HepG2 (cell line): ENCODE measurements around the gene CSTB. TPM values are rescaled to one million over a fixed set of nuclear protein-coding genes. Genes with fewer than 3 reads are reported as not detected.
A peak's percentile ranks its signal among the peaks of the same experiment; 100 is the strongest.

Experiments used
- CBX2 ChIP-seq, 2 experiments: fragments of 200-600 bp in 1 of 2; sonication (generic); formaldehyde crosslinking in 1 of 2; IDR thresholded peaks; 2 replicates each; pipeline versions ENCODE4 v1.7.0 to v1.8.1; 2018 to 2022; ENCODE audit warnings: low read depth in 2 of 2, low read length in 1 of 2, mild to moderate bottlenecking in 1 of 2, missing genetic modification reagents in 1 of 2
- CC2D1A ChIP-seq: sonication (generic); formaldehyde crosslinking; IDR thresholded peaks from 2 replicates; pipeline ENCODE4 v1.8.1; 2023; ENCODE audit warnings: mild to moderate bottlenecking, missing genetic modification reagents
- EHMT2 ChIP-seq: fragments of 200-600 bp; sonication (generic); IDR thresholded peaks from 2 replicates; pipeline ENCODE4 v1.7.0; 2017; ENCODE audit warnings: antibody characterized with exemption, low read depth, low read length, borderline replicate concordance
- HCFC1 ChIP-seq: fragments of 150-350 bp; IDR thresholded peaks from 2 replicates; pipeline ENCODE4 v1.6.1; 2014; ENCODE audit warnings: low read depth, low read length
- JARID2 ChIP-seq: sonication (generic); formaldehyde crosslinking; IDR thresholded peaks from 2 replicates; pipeline ENCODE4 v1.8.1; 2023; ENCODE audit warnings: missing genetic modification reagents, inconsistent platforms; ENCODE audit not compliant: insufficient replicate concordance
- JUN ChIP-seq: sonication (generic); formaldehyde crosslinking; IDR thresholded peaks from 2 replicates; pipeline ENCODE4 v1.4.0; 2020; ENCODE audit warnings: mild to moderate bottlenecking, missing genetic modification reagents
- MAF1 ChIP-seq: sonication (generic); formaldehyde crosslinking; IDR thresholded peaks from 2 replicates; pipeline ENCODE4 v1.5.0; 2020; ENCODE audit warnings: missing genetic modification reagents, borderline replicate concordance
- MATR3 ChIP-seq: sonication (generic); formaldehyde crosslinking; IDR thresholded peaks from 2 replicates; pipeline ENCODE4 v1.4.0; 2020; ENCODE audit warnings: missing genetic modification reagents
- MBNL3 ChIP-seq: fragments of 250-450 bp; sonication (Bioruptor Pico); conservative IDR thresholded peaks from 2 replicates; pipeline ENCODE4 v1.8.0; 2022; ENCODE audit warnings: mild to moderate bottlenecking, inconsistent platforms
- NONO ChIP-seq, 2 experiments: fragments of 450-650 bp in 1 of 2; sonication (generic) in 1 of 2; formaldehyde crosslinking in 1 of 2; IDR thresholded peaks in 1 of 2; conservative IDR thresholded peaks in 1 of 2; 2 replicates each; pipeline versions ENCODE4 v1.6.1 to v1.8.0; 2017 to 2022; ENCODE audit warnings: mild to moderate bottlenecking in 1 of 2, missing genetic modification reagents in 1 of 2, moderate library complexity in 1 of 2
- PLRG1 ChIP-seq: fragments of 450-650 bp; conservative IDR thresholded peaks from 2 replicates; pipeline ENCODE4 v1.6.1; 2016
- REPIN1 ChIP-seq: sonication (generic); formaldehyde crosslinking; IDR thresholded peaks from 2 replicates; pipeline ENCODE4 v1.8.0; 2022; ENCODE audit warnings: missing genetic modification reagents, low read depth, mild to moderate bottlenecking, borderline replicate concordance
- SAP130 ChIP-seq: IDR thresholded peaks from 2 replicates; pipeline ENCODE4 v1.6.1; 2016; ENCODE audit warnings: low read depth
- SMARCE1 ChIP-seq: fragments of 450-650 bp; IDR thresholded peaks from 2 replicates; pipeline ENCODE4 v1.6.1; 2017; ENCODE audit warnings: borderline replicate concordance
- THYN1 ChIP-seq: sonication (generic); formaldehyde crosslinking; IDR thresholded peaks from 2 replicates; pipeline ENCODE4 v1.8.1; 2023; ENCODE audit warnings: low read depth, mild to moderate bottlenecking, moderate library complexity, missing genetic modification reagents, borderline replicate concordance
- ZNF343 ChIP-seq: sonication (generic); formaldehyde crosslinking; IDR thresholded peaks from 2 replicates; pipeline ENCODE4 v1.4.0; 2020; ENCODE audit warnings: mild to moderate bottlenecking, missing genetic modification reagents
- ZNF430 ChIP-seq: sonication (generic); formaldehyde crosslinking; IDR thresholded peaks from 2 replicates; pipeline ENCODE4 v1.9.0; 2021; ENCODE audit warnings: mild to moderate bottlenecking, missing genetic modification reagents
- ZNF460 ChIP-seq: sonication (generic); formaldehyde crosslinking; IDR thresholded peaks from 2 replicates; pipeline ENCODE4 v1.5.1; 2020; ENCODE audit warnings: missing genetic modification reagents, mild to moderate bottlenecking, borderline replicate concordance
- ZNF598 ChIP-seq: sonication (generic); formaldehyde crosslinking; IDR thresholded peaks from 2 replicates; pipeline ENCODE4 v1.5.1; 2020; ENCODE audit warnings: mild to moderate bottlenecking, missing genetic modification reagents, borderline replicate concordance
- ZNF709 ChIP-seq: sonication (generic); formaldehyde crosslinking; IDR thresholded peaks from 2 replicates; pipeline ENCODE4 v1.5.0; 2020; ENCODE audit warnings: mild to moderate bottlenecking, missing genetic modification reagents
- polyA plus RNA-seq, 8 experiments: library from polyadenylated mRNA; depleted of rRNA in 3 of 8; stranded (reverse) in 7 of 8; unstranded in 1 of 8; fragments of >200 nt; fragmentation: Illumina TruSeq in 4 of 8; extraction: Trizol in 4 of 8; gene quantifications; 2 replicates each; pipeline versions ENCODE4 v1.2.1 to v1.2.3, GENCODE V29; 2011 to 2016; ENCODE audit warnings: low read depth in 4 of 8, missing spikeins in 1 of 8, mixed read lengths in 1 of 8; ENCODE audit not compliant: insufficient read depth in 1 of 8
- total RNA-seq, 5 experiments: library from RNA; depleted of rRNA; stranded (reverse); fragments of >200 nt; fragmentation: Illumina TruSeq; extraction: Trizol; gene quantifications; 2 replicates each; pipeline ENCODE4 v1.2.3, GENCODE V29; 2016; ENCODE audit warnings: low read depth in 1 of 5
- TF ChIP-seq, protein P1 (sequence below): IDR thresholded peaks from 2 replicates; pipeline ENCODE4 v1.6.1; 2016; ENCODE audit warnings: missing compliant biosample characterization, missing genetic modification reagents, borderline replicate concordance
- TF ChIP-seq, protein P2 (sequence below): sonication (generic); formaldehyde crosslinking; IDR thresholded peaks from 2 replicates; pipeline ENCODE4 v1.9.0; 2022; ENCODE audit warnings: missing genetic modification reagents, mild to moderate bottlenecking, borderline replicate concordance
- TF ChIP-seq, protein P3 (sequence below): sonication (generic); formaldehyde crosslinking; IDR thresholded peaks from 2 replicates; pipeline ENCODE4 v1.5.0; 2020; ENCODE audit warnings: missing genetic modification reagents
- TF ChIP-seq, protein P4 (sequence below), 2 experiments: sonication (generic) in 1 of 2; formaldehyde crosslinking in 1 of 2; IDR thresholded peaks; 2 replicates each; pipeline versions ENCODE4 v1.4.0 to v1.6.1; 2018 to 2020; ENCODE audit warnings: missing genetic modification reagents in 2 of 2, borderline replicate concordance in 1 of 2, low read depth in 1 of 2, mild to moderate bottlenecking in 1 of 2, missing biosample characterization in 1 of 2

CSTB gene
- total and polyA plus RNA-seq, 2 of the 13 experiments (the other 11 are each of a cell fraction or from before 2014, with no cell fraction given) = 11.7 to 94.1 TPM

DNA sequence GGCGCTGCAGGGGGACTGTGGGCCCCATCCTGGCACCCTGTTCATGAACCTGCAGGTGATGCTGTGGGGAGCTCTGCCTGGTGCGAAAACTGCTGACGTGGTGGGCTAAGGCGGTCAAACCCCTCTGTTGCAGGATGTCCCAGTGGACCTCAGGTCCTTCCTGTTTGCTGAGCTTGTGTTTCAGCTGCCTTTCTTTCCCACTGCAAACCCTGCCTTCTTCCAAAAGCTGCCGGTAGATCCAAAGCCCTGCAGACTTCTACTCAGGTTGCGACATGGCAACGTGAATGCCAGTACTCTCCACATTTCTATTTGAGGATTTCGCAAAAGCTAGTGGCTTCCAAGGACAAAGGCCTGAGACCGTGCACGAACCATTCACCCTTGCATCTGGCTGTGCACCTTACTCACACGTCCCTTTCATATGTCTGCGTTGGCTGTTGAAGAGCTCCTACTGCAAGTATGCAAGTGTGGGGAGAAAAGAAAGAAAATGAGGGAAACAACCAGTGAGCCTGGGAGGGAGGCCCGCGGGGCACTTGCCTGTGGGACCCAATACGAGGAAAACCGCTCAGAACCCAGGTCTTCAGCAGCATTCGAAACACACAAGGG is 7.1 kb upstream of the CSTB start (continued):
- TF ChIP-seq PLRG1 = no peak
- TF ChIP-seq, protein P1, sequence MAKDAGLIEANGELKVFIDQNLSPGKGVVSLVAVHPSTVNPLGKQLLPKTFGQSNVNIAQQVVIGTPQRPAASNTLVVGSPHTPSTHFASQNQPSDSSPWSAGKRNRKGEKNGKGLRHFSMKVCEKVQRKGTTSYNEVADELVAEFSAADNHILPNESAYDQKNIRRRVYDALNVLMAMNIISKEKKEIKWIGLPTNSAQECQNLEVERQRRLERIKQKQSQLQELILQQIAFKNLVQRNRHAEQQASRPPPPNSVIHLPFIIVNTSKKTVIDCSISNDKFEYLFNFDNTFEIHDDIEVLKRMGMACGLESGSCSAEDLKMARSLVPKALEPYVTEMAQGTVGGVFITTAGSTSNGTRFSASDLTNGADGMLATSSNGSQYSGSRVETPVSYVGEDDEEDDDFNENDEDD (CRISPR knock-in tag) = peak; percentile 38; the same call in 1 of the 2 replicates
- no peak for TF ChIP-seq MATR3 (CRISPR knock-in tag)
- TF ChIP-seq ZNF430 (CRISPR knock-in tag) = peak; percentile 87
- no peak for TF ChIP-seq JUN (CRISPR knock-in tag)
- TF ChIP-seq HCFC1 = no peak
- TF ChIP-seq ZNF343 (CRISPR knock-in tag) = no peak
- TF ChIP-seq, protein P2, sequence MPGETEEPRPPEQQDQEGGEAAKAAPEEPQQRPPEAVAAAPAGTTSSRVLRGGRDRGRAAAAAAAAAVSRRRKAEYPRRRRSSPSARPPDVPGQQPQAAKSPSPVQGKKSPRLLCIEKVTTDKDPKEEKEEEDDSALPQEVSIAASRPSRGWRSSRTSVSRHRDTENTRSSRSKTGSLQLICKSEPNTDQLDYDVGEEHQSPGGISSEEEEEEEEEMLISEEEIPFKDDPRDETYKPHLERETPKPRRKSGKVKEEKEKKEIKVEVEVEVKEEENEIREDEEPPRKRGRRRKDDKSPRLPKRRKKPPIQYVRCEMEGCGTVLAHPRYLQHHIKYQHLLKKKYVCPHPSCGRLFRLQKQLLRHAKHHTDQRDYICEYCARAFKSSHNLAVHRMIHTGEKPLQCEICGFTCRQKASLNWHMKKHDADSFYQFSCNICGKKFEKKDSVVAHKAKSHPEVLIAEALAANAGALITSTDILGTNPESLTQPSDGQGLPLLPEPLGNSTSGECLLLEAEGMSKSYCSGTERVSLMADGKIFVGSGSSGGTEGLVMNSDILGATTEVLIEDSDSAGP = peak; percentile 64
- TF ChIP-seq JARID2 (CRISPR knock-in tag) = no peak
- TF ChIP-seq, protein P3, sequence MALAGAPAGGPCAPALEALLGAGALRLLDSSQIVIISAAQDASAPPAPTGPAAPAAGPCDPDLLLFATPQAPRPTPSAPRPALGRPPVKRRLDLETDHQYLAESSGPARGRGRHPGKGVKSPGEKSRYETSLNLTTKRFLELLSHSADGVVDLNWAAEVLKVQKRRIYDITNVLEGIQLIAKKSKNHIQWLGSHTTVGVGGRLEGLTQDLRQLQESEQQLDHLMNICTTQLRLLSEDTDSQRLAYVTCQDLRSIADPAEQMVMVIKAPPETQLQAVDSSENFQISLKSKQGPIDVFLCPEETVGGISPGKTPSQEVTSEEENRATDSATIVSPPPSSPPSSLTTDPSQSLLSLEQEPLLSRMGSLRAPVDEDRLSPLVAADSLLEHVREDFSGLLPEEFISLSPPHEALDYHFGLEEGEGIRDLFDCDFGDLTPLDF = no peak
- TF ChIP-seq SAP130 (CRISPR knock-in tag) = peak; percentile 92
- no peak for TF ChIP-seq CBX2 (IDR thresholded peaks at IDR 0.05; ENCODE audit: low read depth, low read length)
- TF ChIP-seq CBX2 (CRISPR knock-in tag; IDR thresholded peaks at IDR 0.05; ENCODE audit: low read depth) = no peak
- no peak for TF ChIP-seq MAF1
- TF ChIP-seq SMARCE1 = no peak
- TF ChIP-seq, protein P4, sequence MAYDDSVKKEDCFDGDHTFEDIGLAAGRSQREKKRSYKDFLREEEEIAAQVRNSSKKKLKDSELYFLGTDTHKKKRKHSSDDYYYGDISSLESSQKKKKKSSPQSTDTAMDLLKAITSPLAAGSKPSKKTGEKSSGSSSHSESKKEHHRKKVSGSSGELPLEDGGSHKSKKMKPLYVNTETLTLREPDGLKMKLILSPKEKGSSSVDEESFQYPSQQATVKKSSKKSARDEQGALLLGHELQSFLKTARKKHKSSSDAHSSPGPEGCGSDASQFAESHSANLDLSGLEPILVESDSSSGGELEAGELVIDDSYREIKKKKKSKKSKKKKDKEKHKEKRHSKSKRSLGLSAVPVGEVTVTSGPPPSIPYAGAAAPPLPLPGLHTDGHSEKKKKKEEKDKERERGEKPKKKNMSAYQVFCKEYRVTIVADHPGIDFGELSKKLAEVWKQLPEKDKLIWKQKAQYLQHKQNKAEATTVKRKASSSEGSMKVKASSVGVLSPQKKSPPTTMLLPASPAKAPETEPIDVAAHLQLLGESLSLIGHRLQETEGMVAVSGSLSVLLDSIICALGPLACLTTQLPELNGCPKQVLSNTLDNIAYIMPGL (CRISPR knock-in tag; IDR thresholded peaks at IDR 0.05; ENCODE audit: borderline replicate concordance in 1 of 2, low read depth in 1 of 2) = 0 out of 4 replicates have a peak, but pooled peaks of 1 of the 2 experiments have one; percentile 17
- TF ChIP-seq CC2D1A (CRISPR knock-in tag) = no peak
- TF ChIP-seq ZNF460 (CRISPR knock-in tag) = no peak; the same call in 1 of the 2 replicates
- no peak for TF ChIP-seq NONO (IDR thresholded peaks at IDR 0.05)
- TF ChIP-seq NONO (CRISPR knock-in tag; conservative IDR thresholded peaks at IDR 0.05) = peak; percentile 90
- no peak for TF ChIP-seq THYN1
- peak; percentile 84; the same call in 1 of the 2 replicates for TF ChIP-seq REPIN1 (CRISPR knock-in tag)
- TF ChIP-seq ZNF598 (CRISPR knock-in tag) = peak; percentile 80; the same call in 1 of the 2 replicates
- no peak for TF ChIP-seq EHMT2
- no peak; the same call in 1 of the 2 replicates for TF ChIP-seq ZNF709
- no peak for TF ChIP-seq MBNL3
